22Rv1 (cell line): ENCODE measurements around the gene RAMP1.

Experiments
- ZFX ChIP-seq: fragments of 450-650 bp; IDR thresholded peaks from 2 replicates; pipeline ENCODE4 v1.6.1; 2017; ENCODE audit warnings: antibody characterized with exemption, borderline replicate concordance
- TF ChIP-seq, protein P1 (sequence below): fragments of 450-650 bp; IDR thresholded peaks from 2 replicates; pipeline ENCODE4 v1.5.1; 2017; ENCODE audit warnings: mild to moderate bottlenecking

DNA sequence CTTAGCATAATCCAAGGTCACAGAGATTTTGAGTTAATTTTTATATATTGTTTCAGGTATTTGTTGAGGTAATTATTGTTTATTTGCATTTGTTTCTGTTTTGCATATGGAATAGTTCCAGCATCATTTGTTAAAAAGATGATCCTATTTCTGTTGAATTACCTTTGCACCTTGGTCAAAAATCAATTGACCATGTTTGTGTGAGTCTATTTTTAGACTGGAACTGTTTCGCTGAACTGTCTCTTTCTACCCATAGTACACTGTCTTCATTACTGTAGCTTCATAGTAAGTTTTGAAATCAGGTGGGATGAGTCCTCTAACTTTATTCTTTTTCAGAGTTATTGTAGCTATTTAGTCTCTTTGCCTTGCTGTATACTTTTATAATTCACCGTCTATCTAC is 28.9 kb upstream of the RAMP1 start:
- TF ChIP-seq, protein P1, sequence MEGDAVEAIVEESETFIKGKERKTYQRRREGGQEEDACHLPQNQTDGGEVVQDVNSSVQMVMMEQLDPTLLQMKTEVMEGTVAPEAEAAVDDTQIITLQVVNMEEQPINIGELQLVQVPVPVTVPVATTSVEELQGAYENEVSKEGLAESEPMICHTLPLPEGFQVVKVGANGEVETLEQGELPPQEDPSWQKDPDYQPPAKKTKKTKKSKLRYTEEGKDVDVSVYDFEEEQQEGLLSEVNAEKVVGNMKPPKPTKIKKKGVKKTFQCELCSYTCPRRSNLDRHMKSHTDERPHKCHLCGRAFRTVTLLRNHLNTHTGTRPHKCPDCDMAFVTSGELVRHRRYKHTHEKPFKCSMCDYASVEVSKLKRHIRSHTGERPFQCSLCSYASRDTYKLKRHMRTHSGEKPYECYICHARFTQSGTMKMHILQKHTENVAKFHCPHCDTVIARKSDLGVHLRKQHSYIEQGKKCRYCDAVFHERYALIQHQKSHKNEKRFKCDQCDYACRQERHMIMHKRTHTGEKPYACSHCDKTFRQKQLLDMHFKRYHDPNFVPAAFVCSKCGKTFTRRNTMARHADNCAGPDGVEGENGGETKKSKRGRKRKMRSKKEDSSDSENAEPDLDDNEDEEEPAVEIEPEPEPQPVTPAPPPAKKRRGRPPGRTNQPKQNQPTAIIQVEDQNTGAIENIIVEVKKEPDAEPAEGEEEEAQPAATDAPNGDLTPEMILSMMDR, result no peak
- no peak for TF ChIP-seq ZFX
